NCI-H2227 (cell line): Measurements from ENCODE around the gene FAM83B.
"Not testable (repeated sequence)": the region's sequence is repeated elsewhere in the genome, so short reads cannot be mapped to it uniquely, and the experiment has no call there.

ENCODE experiments used
- DNase-seq: peaks from one replicate; lab custom pipeline; 2025; ENCODE audit not compliant: unreplicated experiment; lab: John Stamatoyannopoulos, UW

The FAM83B gene

GRCh38 chr6:54896302-54896701 lies 49.7 kb downstream of the FAM83B start:
- DNase-seq: no peak

- no peak for DNase-seq
Measured at GRCh38 chr6:54897462-54898189, 51.1 kb downstream of the FAM83B start.

GRCh38 chr6:54898767-54899166 lies 52.2 kb downstream of the FAM83B start:
- no peak for DNase-seq

DNA sequence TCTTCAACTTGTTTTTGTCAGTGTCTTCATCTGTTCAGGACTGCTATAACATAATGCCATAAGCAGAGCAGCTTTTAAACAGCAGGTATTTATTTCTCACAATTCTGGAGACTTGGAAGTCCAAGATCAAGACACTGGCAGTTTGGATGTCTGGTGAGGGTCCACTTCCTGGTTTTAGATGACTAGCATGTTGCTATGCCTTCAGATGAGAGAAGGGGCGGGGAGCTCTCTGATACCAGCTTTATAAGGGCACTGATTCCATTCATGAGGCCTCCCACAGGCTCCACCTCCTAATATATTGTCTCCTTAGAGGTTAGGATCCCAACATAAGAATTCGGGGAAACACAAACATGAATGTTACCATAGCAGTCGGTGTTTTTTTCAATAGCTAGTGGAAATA lies 52.9 kb downstream of the FAM83B start:
- no peak for DNase-seq

DNA sequence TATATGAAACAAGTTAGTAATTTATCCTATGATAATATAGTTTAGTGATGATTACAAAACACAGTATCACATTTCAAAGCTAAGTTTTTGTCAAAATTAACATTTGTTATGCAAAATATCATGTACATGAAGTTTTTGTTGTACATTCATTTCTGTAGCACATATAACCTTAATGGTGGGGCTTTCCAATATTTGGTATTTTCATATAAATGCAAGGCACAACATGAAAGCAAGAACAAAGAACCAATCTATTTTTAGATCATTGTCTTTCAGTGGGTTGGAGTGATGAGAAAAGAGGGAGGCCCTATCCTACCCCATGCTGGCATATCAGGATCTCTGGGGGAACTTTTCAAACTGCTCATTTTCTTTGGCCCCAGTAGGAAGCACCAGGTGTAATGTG lies 53.4 kb downstream of the FAM83B start:
- DNase-seq: no peak

GRCh38 chr6:54900666-54901065 lies 54.1 kb downstream of the FAM83B start:
- no peak for DNase-seq

DNA sequence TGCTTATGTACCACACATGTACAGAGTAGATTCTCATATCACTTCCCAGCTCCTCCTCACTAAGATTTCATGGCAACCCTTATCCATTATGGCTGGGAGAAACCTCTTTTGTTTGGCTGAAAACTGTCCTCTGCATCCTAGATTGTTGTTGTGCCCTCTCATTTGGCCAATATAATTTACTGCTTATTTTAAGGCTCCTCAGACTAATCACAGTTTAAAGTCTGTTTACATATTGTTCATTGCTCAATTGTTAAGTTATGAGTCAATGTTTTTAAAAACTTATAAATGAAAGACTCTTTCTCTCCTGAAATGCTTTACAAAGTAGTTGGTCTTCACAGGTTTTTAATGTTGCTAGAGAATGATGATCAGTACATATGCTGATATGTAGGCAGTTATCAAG lies 57.3 kb downstream of the FAM83B start:
- no peak for DNase-seq

DNA sequence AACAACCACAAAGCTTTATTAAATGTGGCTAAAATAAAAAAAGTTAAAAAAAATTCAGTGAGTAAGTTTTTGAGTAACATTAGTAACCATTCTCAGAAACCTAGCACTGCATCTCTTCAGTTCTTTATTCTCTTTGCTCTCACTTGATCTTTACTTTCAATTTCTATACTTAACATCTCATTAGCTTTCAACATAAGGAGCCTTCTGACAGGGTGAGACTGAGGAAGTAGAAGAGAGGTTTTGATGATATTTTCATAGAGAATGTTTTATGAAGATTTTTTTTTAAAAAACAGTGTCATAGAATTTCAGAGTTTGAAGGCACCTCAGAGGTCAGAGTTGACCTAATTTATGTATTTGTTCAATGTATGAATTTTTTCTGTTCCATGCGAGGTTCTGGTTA lies 60.8 kb downstream of the FAM83B start:
- no peak for DNase-seq

- no peak for DNase-seq
Measured at GRCh38 chr6:54909184-54909583, 62.6 kb downstream of the FAM83B start.

DNA sequence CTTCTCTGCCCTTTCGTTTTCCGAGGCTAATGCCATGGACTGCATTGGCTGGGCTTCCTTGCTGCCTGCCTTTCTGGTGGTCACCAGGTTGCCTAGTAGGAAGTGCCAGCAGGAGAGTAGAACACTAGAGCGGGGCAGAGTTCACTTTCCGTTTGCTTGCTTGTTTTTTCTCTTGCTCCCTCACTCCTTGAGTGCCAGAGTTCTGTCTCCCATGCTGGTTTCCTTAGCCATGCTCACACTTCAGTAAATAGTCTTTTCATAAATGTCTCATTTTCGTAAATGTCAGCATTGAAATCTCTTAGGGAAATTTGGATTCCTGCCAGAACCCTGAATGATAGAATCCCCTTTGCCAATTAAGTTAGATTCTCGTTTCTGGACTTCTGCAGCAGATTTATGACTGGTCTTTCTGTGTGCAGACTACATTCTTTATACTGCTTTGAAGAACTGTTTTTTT lies 63.9 kb downstream of the FAM83B start:
- DNase-seq: no peak

DNA sequence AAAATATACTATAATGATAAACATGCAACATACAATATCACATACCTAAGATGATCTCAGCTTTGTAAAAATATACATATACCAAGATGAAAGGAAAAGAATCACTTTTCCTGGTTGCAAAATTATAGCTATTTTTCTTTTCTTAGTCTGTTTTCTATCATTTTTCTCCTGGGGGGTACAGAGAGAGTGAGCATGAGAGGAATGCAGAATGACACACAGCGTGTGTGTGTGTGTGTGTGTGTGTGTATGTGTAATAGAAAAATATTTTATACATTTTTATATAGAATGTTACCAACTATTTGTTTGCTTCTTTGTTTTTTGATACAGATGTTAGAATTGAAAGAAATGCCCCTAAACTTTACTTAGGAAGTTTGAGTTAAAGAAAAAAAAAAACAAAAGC lies 64.3 kb downstream of the FAM83B start:
- no peak for DNase-seq

GRCh38 chr6:54913211-54913610 lies 66.6 kb downstream of the FAM83B start:
- DNase-seq: no peak

DNA sequence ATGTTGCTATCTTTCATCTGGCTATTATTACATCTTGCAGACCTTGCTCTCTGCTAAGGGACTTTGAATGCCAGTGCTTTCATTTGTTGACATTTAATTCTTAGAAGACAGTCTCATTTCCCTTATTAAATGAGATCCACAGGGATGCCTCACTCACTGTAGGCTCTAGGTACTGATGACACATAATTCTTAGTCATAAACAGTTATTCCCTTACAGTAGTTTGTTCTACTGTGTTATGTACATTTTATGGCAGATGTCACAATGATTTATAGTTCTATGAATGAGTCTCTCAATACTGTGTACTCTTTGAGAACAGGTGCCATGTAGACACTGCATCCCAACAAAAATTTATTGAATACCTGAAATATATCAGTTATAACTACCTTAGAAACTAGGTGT lies 70.3 kb downstream of the FAM83B start:
- no peak for DNase-seq

DNA sequence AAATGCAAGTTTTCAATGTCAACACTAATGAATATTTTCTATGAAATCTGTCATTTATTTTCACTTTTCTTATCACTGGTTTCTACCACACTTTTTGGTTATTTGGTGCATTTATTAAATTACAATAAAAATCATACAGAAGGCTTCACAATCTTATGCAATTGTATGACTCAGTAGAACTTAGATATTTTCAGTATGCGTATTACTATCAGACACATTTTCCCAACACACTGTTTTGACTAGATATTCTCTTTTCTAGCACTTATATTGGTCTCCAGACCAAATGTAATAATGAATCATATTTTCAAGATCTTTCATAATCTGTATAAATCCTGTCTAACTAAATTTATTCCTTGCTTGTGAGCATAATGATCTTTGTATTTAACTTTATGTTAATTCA lies 74.1 kb downstream of the FAM83B start:
- DNase-seq: no peak

- DNase-seq: no peak
Measured at GRCh38 chr6:54921891-54922290, 75.3 kb downstream of the FAM83B start.

DNA sequence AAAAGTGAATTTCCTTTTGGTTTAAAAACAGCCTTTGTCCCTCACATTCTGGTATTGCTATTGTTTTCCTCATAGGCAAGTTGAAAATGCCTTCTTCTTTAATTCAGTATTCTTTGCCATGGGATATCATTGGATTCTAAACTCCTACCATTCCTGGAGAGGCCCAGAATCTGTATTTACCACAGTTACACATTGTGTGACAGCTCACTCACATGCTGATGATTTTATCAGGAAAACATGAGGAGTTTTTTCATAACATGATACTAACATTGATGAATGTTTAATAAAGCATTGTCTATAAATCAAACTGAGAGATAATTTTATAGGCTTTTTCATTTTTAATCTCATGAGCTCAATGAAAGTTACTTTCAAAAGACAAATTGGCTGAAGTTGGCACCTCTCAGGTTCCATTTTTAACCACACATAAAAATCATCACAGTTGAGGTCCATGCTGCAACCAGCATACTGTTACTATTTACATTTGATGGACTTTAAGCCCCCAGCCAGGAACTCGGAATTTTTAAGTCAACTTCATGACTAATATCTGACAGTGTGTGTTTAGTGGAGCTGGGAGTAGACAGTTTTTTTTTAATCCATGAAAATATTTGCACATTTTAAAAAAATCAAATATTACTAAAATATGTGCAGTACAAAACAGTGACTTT lies 82.8 kb downstream of the FAM83B start:
- DNase-seq: no peak

DNA sequence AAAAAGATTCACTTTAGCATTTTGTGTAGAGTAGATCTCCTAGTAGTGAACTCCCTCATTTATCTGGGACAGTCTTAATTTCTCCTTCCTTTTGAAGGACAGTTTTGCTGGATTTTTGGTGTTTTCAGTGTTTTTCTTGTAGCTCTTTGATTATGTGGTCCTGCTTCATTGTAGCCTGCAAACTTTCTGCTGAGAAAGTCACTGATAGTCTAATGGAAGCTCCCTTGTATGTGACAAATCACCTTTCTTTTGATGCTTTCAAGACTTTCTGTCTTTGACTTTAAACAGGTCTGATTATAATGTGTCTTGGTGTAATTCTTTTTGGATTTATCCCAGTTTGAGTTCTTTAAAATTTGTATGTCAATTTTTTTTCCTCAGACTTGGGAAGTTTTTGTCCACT lies 86.1 kb downstream of the FAM83B start:
- DNase-seq: no peak

- DNase-seq: no peak
Measured at GRCh38 chr6:54935739-54936138, 89.2 kb downstream of the FAM83B start.

DNA sequence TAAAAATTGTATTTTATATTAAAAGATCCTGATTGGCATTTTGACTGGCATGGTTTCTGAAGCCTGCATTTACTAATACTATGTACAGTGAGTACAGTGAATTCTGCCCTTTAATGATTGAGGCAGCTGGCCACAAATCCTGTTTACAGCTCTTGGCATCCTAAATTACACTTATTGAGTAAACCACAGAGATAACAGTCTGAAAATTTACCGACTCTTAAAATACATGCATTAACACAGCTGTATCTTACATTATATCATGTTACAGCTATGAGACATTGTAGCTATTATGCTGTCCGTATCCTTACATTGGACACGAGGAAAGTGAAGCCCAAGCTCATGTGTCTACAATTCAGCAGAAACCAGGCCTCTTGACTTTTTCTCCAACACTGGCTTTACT lies 90.8 kb downstream of the FAM83B start:
- DNase-seq: no peak

- DNase-seq: no peak
Measured at GRCh38 chr6:54957698-54958097, 111.1 kb downstream of the FAM83B start.

- no peak for DNase-seq
Measured at GRCh38 chr6:54958446-54958845, 111.9 kb downstream of the FAM83B start.

GRCh38 chr6:54959820-54960219 lies 113.2 kb downstream of the FAM83B start:
- no peak for DNase-seq

DNA sequence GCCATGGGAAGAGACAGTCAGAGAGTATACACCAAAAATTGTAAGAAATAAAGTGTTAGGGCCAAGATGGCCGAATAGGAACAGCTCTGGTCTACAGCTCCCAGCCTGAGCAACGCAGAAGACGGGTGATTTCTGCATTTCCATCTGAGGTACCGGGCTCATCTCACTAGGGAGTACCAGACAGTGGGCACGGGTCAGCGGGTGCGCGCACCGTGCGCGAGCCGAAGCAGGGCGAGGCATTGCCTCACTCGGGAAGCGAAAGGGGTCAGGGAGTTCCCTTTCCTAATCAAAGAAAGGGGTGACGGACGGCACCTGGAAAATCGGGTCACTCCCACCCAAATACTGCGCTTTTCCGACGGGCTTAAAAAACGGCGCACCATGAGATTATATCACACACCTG lies 114.8 kb downstream of the FAM83B start:
- not testable (repeated sequence) for DNase-seq
